KOPT-K1 (cell line): ENCODE measurements around the gene EXOC5.

Source experiments
- H3K27ac ChIP-seq: fragments of 200-600 bp; sonication (generic); 2 replicates; pipeline ENCODE4 v1.5.1; 2016; ENCODE audit warnings: antibody characterized with exemption, mild to moderate bottlenecking, low read depth, low read length; ENCODE audit not compliant: poor library complexity, severe bottlenecking
- H3K36me3 ChIP-seq: fragments of 200-600 bp; sonication (generic); 2 replicates; pipeline ENCODE4 v1.5.1; 2017; ENCODE audit warnings: antibody characterized with exemption, mild to moderate bottlenecking, low read length, moderate library complexity; ENCODE audit not compliant: insufficient read depth
- H3K9me3 ChIP-seq: fragments of 200-600 bp; sonication (generic); 2 replicates; pipeline ENCODE4 v1.5.1; 2017; ENCODE audit warnings: antibody characterized with exemption, low read length, mild to moderate bottlenecking; ENCODE audit not compliant: insufficient read depth, poor library complexity, severe bottlenecking

Gene EXOC5

DNA sequence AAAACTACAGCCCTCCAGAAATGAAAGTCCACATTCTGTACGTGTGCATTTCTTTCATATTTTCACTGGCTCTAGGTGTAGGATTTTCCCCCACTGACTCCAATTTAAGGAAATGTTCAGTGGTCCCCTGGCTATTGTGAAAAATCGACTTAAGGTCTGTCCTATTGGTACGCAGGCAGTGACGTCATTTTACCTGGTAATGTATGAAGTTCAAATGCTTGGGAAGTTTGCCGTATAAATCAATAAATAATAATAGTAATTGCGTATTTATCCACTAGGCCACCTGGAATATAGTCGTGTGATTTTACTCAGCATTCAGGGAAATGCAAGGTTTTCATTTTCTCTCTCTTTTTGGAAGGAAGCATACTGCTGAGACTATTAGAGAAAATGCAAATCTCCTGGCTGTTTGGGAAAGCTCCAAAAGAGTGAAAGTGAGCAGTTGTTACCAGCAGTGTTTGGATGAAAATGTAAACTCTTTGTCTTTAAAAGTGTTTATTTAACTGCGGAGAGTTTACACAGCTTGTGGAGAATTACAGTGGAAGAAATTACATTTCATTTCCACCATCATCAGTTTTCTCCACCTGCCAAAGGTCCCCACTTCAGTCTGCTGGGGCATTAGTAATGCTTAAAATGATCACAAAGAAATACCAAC lies 107.0 kb downstream of the EXOC5 start:
- Histone ChIP-seq H3K27ac (no peak overlapping the region), H3K9me3 (no peaks in the 10 kb centered on the region), H3K36me3 (no peaks in the 10 kb centered on the region)

GRCh38 chr14:57160333-57160732 lies 108.4 kb downstream of the EXOC5 start:
- H3K9me3 ChIP-seq, result no peaks in the 10 kb centered on the region
- H3K36me3 ChIP-seq, result no peaks in the 10 kb centered on the region
- no peak overlapping the region for H3K27ac ChIP-seq

DNA sequence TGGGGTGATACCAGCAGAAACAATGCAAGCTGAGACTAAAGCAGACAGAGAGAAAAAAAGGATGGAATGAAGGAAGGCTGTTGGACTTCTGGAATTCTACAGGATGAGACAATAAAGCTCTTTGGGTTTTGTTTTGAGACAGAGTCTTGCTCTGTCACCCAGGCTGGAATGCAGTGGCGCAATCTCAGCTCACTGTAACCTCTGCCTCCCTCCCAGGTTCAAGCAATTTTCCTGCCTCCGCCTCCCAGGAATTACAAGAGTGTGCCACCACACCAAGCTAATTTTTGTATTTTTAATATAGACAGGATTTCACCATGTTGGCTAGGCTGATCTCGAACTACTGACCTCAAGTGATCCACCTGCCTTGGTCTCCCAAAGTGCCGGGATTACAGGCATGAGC lies 115.4 kb downstream of the EXOC5 start:
- Histone ChIP-seq H3K36me3 (no peaks in the 10 kb centered on the region), H3K27ac (no peak overlapping the region), H3K9me3 (no peaks in the 10 kb centered on the region)
